Spleen (tissue), 11 donors: ENCODE data around the gene GSK3B. TPM values are rescaled to one million over a fixed set of nuclear protein-coding genes. Genes with fewer than 3 reads are reported as not detected.

Experiments used
- DNase-seq: peaks from one replicate; pipeline ENCODE4 v3.0.0-alpha.2; 2020
- H3K27ac ChIP-seq, 8 donors: fragments of 200-600 bp; sonication (generic) in 7 of 8; 1 replicate in 4 of 8; 2 replicates in 4 of 8; pipeline versions ENCODE4 v1.5.0 to v1.8.0; 2016 to 2021; ENCODE audit warnings: inconsistent platforms in 4 of 8, mild to moderate bottlenecking in 4 of 8, moderate library complexity in 1 of 8
- H3K27me3 ChIP-seq, 7 donors: fragments of 200-600 bp; sonication (generic) in 6 of 7; replicated peaks in 1 of 7; 1 replicate in 4 of 7; 2 replicates in 3 of 7; pipeline versions ENCODE4 v1.5.0 to v1.8.0; 2016 to 2021; ENCODE audit warnings: inconsistent platforms in 3 of 7, mild to moderate bottlenecking in 1 of 7
- H3K36me3 ChIP-seq, 6 donors: fragments of 200-600 bp; sonication (generic) in 5 of 6; 1 replicate in 4 of 6; 2 replicates in 2 of 6; pipeline versions ENCODE4 v1.5.0 to v1.8.0; 2016 to 2021; ENCODE audit warnings: inconsistent platforms in 2 of 6
- H3K4me1 ChIP-seq, 6 donors: fragments of 200-600 bp; sonication (generic) in 5 of 6; 1 replicate in 3 of 6; 2 replicates in 3 of 6; pipeline versions ENCODE4 v1.5.0 to v1.8.0; 2016 to 2021; ENCODE audit warnings: inconsistent platforms in 3 of 6
- H3K4me3 ChIP-seq, 8 donors: fragments of 200-600 bp; sonication (generic) in 7 of 8; 1 replicate in 4 of 8; 2 replicates in 4 of 8; pipeline versions ENCODE4 v1.5.0 to v1.8.0; 2016 to 2021; ENCODE audit warnings: inconsistent platforms in 4 of 8, mild to moderate bottlenecking in 4 of 8, moderate library complexity in 2 of 8
- H3K9me3 ChIP-seq, 8 donors: fragments of 200-600 bp; sonication (generic) in 7 of 8; 1 replicate in 4 of 8; 2 replicates in 4 of 8; pipeline versions ENCODE4 v1.5.0 to v1.8.0; 2016 to 2021; ENCODE audit warnings: inconsistent platforms in 4 of 8
- POLR2A ChIP-seq, 3 donors: fragments of 450-650 bp; IDR thresholded peaks; one replicate each; pipeline ENCODE4 v1.5.1; 2017; ENCODE audit warnings: antibody characterized with exemption in 3 of 3, mild to moderate bottlenecking in 1 of 3
- POLR2AphosphoS5 ChIP-seq, 3 donors: sonication (generic); formaldehyde crosslinking; IDR thresholded peaks; one replicate each; pipeline ENCODE4 v1.5.1; 2017; ENCODE audit warnings: antibody characterized with exemption in 3 of 3
- WGBS, 5 donors: extraction: QIAGEN DNeasy Blood & Tissue Kit in 3 of 5; methylation state at CpG; one replicate each; pipeline versions ENCODE4 v1.1.5 to v1.1.7; 2013 to 2018; 5-methylcytosine and 5-hydroxymethylcytosine counted together
- intact Hi-C: fragments of 100-400 bp; cut with DNase I; formaldehyde crosslinking; loops from one replicate; pipeline ENCODE4 v1.15.0; 2023; ENCODE audit warnings: low total_unique reads
- polyA plus RNA-seq, 3 donors: library from polyadenylated mRNA; stranded (reverse); fragments of 200-250 nt; gene quantifications; one replicate each; pipeline ENCODE4 v1.2.1, GENCODE V29; 2013
- total RNA-seq, 7 donors: library from RNA; depleted of rRNA in 3 of 7; stranded (reverse); fragments of >200 nt in 3 of 7; fragmentation: NEBNext Ultra II Directional in 4 of 7; extraction: Animal tissue kit (Norgen Biotek cat#: 25700) in 4 of 7; gene quantifications; one replicate each; pipeline versions ENCODE4 v1.1.0 to v1.2.1, GENCODE V29; 2016 to 2021
- TF ChIP-seq, protein P1 (sequence below), 11 experiments: fragments of 200-600 bp in 7 of 11; fragments of 450-650 bp in 4 of 11; sonication (generic) in 4 of 11; IDR thresholded peaks in 8 of 11; conservative IDR thresholded peaks in 3 of 11; 1 replicate in 7 of 11; 2 replicates in 4 of 11; pipeline versions ENCODE4 v1.4.0 to v1.8.0; 2016 to 2021; ENCODE audit warnings: antibody characterized with exemption in 11 of 11, inconsistent platforms in 4 of 11, mild to moderate bottlenecking in 1 of 11
- donor health status: healthy with polysubstance abuse.
- donor health status: DM: no; HTN: no; CAD: no; lungs with moderate emphysema.
- donor health status: DM: no; HTN: no; CAD: no.
- donor health status: Bipolar disorder and iron deficiency.
- donor health status: healthy.
- donor health status: DM: no; HTN: no; CAD: no.
- donor health status: DM: yes; HTN: yes; CAD: no.

The GSK3B gene
- total and polyA plus RNA-seq, 10 donors, result 4.7 to 62.2 (median 53.1) TPM

DNA sequence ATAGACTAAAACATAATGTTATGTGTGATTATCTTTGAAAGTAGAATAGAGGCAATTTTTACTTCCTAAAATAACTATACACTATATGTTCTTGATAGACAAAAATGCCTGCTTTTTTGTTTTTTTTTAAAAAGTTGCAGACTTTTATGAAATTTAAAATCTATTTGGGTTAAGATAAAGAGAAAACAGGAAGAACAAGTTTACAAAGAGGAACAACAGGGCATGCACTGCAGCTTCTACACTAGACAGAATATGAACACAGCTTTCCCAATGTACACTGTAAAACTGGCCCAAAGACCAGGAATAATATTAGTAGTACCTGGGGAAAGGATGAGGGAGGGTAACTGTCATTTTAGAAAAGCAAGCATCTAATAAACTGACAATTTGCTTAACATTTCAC is 258.7 kb downstream of the GSK3B start:
- Histone ChIP-seq H3K27ac (no peak overlapping the region), H3K4me1 (peaks cover 0 to 9% (median 1%) of the 10 kb centered on the region in 6 donors), H3K36me3 (peaks cover 0 to 40% (median 3%) of the 10 kb centered on the region in 6 donors), H3K27me3 (no peaks in the 10 kb centered on the region), H3K9me3 (no peaks in the 10 kb centered on the region), H3K4me3 (no peak overlapping the region)
- TF ChIP-seq POLR2A (IDR thresholded peaks at IDR 0.05) (no peak), POLR2AphosphoS5 (IDR thresholded peaks at IDR 0.05) (no peak)
- TF ChIP-seq, protein P1, sequence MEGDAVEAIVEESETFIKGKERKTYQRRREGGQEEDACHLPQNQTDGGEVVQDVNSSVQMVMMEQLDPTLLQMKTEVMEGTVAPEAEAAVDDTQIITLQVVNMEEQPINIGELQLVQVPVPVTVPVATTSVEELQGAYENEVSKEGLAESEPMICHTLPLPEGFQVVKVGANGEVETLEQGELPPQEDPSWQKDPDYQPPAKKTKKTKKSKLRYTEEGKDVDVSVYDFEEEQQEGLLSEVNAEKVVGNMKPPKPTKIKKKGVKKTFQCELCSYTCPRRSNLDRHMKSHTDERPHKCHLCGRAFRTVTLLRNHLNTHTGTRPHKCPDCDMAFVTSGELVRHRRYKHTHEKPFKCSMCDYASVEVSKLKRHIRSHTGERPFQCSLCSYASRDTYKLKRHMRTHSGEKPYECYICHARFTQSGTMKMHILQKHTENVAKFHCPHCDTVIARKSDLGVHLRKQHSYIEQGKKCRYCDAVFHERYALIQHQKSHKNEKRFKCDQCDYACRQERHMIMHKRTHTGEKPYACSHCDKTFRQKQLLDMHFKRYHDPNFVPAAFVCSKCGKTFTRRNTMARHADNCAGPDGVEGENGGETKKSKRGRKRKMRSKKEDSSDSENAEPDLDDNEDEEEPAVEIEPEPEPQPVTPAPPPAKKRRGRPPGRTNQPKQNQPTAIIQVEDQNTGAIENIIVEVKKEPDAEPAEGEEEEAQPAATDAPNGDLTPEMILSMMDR (IDR thresholded peaks at IDR 0.05 in 8 of 11, conservative IDR thresholded peaks at IDR 0.05 in 3 of 11), result no peak
- no peak for DNase-seq
- intact Hi-C loops, result no loop called here

DNA sequence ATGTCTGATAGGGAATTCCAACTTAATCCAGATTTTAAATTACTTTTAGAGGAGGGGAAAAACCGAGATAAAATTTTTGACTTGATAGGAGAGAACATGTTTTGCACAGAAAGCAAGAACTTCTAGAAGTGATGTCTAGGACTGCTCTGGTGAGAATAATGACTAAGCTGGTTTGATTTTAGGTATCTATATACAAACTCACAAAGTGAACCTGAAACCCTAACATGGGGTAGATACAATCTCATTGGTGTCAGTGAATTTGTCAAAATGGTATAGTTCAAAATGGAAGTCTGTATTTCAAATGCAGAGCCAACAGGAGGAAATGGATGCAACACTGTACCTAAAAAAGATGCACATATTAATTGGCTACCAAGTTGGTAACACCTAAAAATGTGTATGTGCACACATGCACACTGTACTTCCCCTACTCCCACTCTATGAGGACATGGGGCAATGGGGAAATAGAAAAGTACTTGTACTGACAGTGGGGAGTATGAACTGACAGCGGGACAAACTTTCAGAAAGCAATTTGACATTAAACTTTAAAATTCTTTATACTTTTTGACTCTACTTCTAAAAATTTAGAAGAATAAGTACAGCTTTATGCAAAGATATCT is 259.4 kb downstream of the GSK3B start:
- no peak overlapping the region for H3K27ac ChIP-seq
- WGBS, 5 donors, result 85 to 96% (median 91%) methylated on average over 2 of the region's 2 CpGs
- no peak overlapping the region for H3K4me3 ChIP-seq
- TF ChIP-seq, protein P1 (IDR thresholded peaks at IDR 0.05 in 8 of 11, conservative IDR thresholded peaks at IDR 0.05 in 3 of 11), result no peak
- TF ChIP-seq POLR2A (IDR thresholded peaks at IDR 0.05) (no peak), POLR2AphosphoS5 (IDR thresholded peaks at IDR 0.05) (no peak)
- H3K9me3 ChIP-seq, result no peaks in the 10 kb centered on the region
- H3K4me1 ChIP-seq, result peaks cover 0 to 9% (median 1%) of the 10 kb centered on the region in 6 donors
- DNase-seq, result no peak
- H3K36me3 ChIP-seq, result peaks cover 0 to 33% (median 1%) of the 10 kb centered on the region in 6 donors
- no peaks in the 10 kb centered on the region for H3K27me3 ChIP-seq
- intact Hi-C loops, result no loop called here

DNA sequence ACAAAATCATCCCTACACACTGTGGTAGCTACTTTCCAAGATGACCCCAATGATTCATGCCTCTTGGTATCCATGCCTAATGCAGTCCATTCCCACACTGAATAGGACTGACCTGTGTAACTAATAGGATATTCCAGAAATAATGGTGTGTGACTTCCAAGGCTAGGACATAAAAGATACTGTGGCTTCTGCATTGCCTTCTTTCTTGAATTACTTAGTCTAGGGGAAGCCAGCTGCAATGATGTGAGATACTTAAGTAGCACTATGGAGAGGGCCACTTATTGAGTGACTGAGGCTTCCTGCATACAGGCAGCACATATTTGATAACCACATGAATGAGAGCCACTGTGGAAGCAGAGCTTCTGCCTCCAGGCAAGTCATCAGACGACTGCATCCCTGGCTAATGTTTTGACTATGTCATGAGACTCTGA is 262.3 kb downstream of the GSK3B start:
- Histone ChIP-seq H3K4me3 (no peak overlapping the region), H3K9me3 (no peaks in the 10 kb centered on the region), H3K27me3 (no peaks in the 10 kb centered on the region), H3K27ac (no peak overlapping the region), H3K4me1 (peaks cover 0 to 9% (median 1%) of the 10 kb centered on the region in 6 donors), H3K36me3 (peaks cover 0 to 15% (median 0%) of the 10 kb centered on the region in 6 donors)
- TF ChIP-seq POLR2A (IDR thresholded peaks at IDR 0.05), result no peak
- TF ChIP-seq, protein P1 (IDR thresholded peaks at IDR 0.05 in 8 of 11, conservative IDR thresholded peaks at IDR 0.05 in 3 of 11), result no peak
- TF ChIP-seq POLR2AphosphoS5 (IDR thresholded peaks at IDR 0.05), result no peak
- DNase-seq, result no peak
- intact Hi-C loops, result no loop called here
- WGBS, 5 donors, result 82 to 93% (median 87%) methylated on average over 1 of the region's 1 CpG

DNA sequence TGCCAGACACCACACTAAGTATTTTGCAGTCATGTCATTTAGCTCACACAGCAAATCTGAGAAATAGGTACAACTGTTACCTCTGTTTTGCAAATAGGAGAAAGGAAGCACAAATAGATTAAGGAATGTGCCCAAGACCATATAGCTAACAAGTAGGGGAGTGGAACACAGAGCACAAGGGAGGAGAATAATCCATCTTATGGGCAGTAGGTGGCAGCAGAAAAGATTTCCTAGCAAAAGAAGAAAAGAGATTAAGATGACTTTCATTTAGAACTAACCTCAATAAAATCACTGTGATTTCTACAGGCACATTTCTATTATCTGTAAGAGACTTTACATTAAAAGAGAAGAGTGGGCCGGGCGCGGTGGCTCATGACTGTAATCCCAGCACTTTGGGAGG is 263.2 kb downstream of the GSK3B start:
- no peak overlapping the region for H3K27ac ChIP-seq
- 91 to 98% (median 96%) methylated on average over 3 of the region's 3 CpGs for WGBS, 5 donors
- H3K4me1 ChIP-seq, result peaks cover 0 to 6% (median under 1%) of the 10 kb centered on the region in 6 donors
- peaks cover 0 to 22% (median 0%) of the 10 kb centered on the region in 6 donors for H3K36me3 ChIP-seq
- no peak for TF ChIP-seq POLR2AphosphoS5 (IDR thresholded peaks at IDR 0.05)
- no peak for TF ChIP-seq POLR2A (IDR thresholded peaks at IDR 0.05)
- TF ChIP-seq, protein P1 (IDR thresholded peaks at IDR 0.05 in 8 of 11, conservative IDR thresholded peaks at IDR 0.05 in 3 of 11), result no peak
- intact Hi-C loops, result no loop called here
- no peaks in the 10 kb centered on the region for H3K9me3 ChIP-seq
- no peak for DNase-seq
- H3K4me3 ChIP-seq, result no peak overlapping the region
- no peaks in the 10 kb centered on the region for H3K27me3 ChIP-seq
